ENCODE results near the gene PSMD1.
"Not testable (repeated sequence)": the region's sequence is repeated elsewhere in the genome, so short reads cannot be mapped to it uniquely, and the experiment has no call there.

Gene PSMD1

DNA sequence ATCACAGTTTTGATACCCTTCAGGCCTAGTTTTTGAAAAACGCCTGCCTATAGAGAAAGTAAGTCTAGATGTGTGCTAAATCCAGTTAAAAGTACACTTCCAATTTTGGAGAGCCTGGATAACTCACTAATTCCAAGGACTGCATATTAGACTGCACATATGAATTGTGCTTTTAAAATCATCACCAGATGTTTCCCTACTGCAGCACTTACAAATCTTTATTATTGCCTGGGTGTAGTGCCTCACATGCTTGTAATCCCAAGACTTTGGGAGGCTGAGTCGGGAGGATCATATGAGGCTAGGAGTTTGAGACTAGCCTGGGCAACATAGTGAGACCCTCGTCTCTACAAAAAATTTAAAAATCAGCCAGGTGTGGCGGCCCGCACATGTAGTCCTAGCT is 104.0 kb downstream of the PSMD1 start:
- no peak for DNase-seq (ENCODE audit: low read depth in 3 of 3)

DNA sequence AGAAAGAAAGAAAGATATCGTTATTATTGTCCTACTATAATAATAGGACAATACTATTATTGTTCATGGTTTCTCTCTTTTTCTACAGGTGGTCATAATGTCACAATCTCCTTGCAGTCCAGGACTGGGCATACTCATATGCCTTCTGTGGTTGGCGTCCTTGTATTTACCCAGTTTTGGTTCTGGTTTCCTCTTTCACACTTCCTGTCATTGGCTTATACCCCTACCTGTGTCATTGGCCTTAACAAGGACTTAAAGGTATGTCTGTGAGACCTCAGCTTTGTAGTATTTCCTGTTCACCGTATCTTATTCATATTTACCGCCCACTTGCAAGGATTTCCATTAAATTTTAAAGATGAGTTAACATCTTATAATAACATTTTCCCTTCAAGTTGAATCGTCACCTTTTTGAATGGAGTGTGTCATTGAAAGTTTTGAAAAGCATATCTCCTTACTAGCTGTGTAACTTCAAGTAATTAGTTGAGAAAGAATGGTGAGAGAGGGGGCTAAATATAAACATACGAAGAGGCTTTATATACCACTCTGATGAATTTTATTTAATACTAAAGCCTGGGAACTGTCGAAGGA is 104.7 kb downstream of the PSMD1 start:
- DNase-seq (ENCODE audit: low read depth in 3 of 3) = no peak

DNA sequence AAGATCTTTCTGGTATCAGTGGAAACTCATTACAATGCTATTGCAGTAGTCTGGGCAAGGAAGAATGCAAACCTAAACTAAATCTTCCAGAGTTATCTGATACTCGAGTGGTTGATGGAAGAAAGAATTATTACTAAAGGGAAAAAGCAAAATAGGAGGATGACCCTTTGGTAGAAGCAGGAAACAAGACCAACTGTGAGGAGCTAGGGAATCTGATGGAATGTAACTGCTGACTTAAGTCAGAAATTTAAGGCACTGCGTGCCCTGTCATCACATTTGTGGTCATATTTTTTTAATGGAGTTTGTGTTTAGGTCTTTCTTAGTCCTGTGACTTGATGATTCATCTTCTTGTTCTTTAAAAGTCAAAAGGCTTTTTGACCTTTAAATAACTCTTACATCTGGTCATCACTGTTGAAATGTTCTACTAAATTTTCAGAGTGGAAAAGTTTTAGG is 105.2 kb downstream of the PSMD1 start:
- DNase-seq (ENCODE audit: low read depth in 3 of 3) = no peak

DNA sequence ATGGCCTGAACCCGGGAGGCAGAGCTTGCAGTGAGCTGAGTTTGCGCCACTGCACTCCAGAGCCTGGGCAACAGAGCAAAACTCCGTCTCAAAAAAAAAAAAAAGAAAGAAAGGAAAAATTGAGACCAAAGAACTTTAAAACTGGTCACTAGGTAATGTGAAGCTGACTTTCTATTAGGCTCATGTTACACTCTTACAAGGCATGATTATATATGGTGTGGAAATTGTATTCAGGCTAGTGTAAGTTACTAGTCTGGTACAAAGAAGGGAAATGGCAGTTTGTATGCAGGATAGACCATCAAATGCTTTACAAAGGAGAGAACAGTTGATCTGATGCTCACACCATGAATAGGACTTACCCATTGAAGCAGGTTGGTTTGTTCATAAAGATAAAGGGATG is 106.3 kb downstream of the PSMD1 start:
- DNase-seq (ENCODE audit: low read depth in 3 of 3) = no peak

DNA sequence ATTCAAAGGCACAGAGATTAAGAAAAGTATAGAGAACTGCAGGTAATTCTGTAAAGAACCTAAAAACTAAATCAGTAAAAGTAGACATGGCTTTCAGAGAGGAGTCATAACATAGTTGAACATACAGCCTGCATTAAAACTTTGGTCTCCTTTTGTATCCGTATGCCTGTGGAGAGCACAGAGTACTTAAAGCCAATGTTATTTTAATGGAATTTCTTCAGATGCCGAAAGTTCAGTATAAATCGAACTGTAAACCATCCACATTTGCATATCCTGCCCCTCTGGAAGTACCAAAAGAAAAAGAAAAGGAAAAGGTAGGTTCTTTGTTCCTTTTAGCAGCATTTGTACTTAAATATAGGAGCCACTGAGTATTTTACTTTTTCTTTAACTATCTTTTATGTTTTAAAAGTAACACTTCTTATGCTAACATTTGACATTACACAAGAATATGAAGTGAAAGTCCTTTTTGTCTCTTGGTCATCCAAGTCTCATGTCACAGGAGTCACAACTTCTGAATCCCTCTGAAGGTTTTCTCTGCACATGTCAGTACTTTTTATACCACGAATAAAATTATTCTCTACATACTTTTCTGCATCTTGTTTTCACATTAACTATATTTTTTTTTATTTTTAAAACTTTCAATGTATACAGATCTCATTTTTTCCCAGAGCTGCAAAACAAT is 106.9 kb downstream of the PSMD1 start:
- DNase-seq (ENCODE audit: low read depth in 3 of 3) = no peak

DNA sequence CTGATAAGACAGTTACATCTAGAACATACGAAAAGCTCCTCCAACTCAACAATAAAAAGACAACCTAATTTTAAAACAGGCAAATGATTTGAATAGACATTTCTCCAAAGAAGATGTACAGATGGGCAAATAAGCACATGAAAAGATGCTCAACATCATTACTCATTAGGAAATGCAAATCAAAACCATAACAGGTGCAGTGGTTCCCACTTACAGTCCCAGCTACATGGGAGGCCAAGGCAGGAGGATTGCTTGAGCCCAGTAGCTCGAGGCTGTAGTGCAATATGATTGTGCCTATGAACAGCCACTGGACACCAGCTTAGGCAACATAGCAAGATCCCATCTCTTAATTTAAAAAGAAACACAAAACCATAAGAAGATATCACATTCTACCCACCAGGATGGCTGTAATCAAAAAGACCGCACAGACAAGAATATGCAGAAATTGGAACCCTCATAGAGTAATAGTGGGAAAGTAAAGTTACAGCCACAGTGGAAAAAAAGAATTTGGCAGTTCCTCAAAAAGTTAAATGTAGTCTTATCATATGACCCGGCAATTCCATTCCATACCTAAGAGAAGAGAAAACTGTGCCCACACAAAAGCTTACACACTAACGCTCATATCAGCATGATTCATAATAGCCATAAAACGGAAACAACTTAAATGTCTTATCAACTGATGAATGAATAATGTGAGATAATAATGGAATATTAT is 111.2 kb downstream of the PSMD1 start:
- DNase-seq (ENCODE audit: low read depth in 3 of 3) = no peak

DNA sequence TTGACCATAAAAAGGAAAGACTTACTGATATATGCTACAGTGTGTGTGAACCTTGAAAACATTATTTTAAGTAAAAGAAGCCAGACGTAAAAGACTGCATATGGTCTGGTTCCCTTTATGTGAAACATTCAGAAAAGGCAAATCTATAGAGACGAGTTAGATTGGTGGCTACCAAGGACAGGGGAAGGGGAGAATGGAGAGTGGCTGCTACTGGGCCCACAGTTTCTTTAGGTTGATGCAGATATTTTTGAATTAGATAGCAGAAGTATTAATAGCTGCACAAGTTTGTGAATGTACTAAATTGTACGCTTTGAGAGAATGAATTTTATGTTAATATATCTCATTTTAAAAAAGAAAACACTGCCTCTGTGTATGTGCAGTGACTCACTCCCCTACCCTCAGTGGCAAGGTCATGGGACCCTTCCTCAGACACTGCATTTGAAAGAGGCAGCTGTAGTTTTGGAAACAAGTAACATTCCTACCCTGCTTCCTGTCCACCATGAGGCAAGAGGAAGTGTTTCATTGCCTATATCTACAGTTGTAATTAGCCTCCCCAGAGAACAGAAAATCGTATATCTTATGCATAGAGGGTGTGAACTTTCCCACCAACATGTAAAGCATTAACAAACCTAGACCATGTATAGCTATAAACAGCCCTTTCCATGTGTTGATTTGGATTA is 111.9 kb downstream of the PSMD1 start:
- DNase-seq (ENCODE audit: low read depth in 3 of 3) = no peak

DNA sequence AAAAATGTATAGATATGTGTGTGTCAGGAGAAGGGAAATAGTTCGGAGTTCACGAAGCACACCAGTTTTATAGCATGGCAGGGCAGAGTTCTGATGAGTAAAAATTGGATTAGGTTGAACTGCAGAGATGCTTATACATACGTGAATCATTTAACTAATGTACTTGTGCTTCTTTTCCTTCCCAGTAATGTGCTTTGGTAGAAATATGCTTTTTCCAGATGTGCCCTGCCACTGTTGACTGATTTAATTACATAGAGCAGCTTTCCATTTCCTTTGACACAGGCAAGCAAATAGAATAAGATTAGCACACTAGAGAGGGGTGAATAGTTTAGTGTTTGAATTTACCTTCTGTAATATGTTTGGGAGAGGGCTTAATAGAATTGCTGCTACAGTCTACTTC is 112.8 kb downstream of the PSMD1 start:
- DNase-seq (ENCODE audit: low read depth in 3 of 3) = no peak

DNA sequence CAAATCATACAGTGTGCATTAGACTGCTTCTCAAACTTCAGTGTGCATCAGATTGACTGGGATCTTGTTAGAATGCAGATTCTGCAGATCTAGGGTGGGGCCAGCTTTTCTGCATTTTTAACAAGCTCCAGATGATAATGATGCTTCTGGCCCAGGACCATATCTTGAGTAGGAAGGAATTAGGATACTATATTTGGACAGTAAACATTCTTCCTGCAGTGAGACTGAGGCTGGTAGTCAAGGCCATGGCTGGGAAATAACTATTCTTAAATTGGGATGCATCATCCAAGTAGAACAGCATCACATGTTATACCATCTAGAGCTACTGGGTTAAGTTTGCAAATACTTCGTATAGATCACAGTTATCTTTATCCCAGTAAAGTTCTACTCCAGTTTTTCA is 113.4 kb downstream of the PSMD1 start:
- DNase-seq (ENCODE audit: low read depth in 3 of 3) = no peak

DNA sequence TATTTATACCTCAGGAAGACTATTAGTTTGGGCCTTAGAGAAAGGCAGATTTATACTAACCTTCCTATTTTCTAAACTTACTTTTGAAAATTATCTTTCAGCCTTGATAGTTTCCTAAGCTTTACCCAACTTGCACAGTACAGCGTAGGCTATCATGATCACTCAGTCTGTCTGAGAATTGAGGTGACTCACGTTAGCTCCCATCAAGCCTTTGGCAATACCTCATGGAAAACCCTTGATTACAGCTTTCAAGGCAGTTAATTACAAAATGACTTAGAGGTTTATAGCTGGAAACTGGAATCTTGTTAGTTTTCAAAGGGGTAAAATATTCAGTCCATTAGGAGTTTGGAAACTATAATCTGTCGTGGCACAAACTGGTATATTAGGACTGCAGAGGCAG is 115.4 kb downstream of the PSMD1 start:
- no peak for DNase-seq (ENCODE audit: low read depth in 3 of 3)

DNA sequence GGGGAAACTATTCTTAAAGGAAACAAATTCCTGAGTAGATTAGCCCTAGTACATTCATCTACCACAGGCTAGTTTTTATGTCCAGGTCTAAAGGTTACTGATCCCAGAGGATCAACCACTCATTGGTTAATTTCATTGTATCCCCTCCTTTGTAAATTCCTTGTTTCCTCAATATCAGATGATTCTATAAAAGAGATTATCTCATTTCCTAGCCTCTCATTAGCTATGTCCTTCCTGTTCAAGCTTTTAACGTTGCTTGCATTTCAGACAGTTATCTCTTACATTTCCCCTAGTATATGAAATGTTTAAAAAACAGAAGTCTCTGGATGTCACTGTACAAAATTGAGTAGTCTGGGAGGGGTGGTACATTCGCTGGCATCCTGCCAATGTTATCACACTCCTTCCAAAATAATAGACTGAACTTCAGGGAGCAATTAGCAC is 117.6 kb downstream of the PSMD1 start:
- no peak for DNase-seq (ENCODE audit: low read depth in 3 of 3)

DNA sequence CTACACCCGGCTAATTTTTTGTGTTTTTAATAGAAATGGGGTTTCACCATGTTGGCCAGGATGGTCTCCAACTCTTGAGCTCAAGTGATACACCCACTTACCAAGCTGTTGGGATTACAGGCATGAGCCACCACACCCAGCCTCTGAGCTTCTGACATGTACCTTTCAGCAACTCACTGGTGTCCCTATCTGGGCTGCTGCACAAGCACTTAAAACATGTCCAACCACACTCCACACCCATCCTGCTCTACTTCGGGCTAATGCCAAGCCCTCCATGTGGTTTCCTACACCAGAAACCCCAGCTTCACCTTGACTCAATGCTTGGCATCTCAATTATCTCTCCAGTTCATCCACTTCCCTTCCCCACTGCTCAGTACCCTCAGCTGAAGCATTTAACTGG is 119.4 kb downstream of the PSMD1 start:
- DNase-seq (ENCODE audit: low read depth in 3 of 3) = no peak

DNA sequence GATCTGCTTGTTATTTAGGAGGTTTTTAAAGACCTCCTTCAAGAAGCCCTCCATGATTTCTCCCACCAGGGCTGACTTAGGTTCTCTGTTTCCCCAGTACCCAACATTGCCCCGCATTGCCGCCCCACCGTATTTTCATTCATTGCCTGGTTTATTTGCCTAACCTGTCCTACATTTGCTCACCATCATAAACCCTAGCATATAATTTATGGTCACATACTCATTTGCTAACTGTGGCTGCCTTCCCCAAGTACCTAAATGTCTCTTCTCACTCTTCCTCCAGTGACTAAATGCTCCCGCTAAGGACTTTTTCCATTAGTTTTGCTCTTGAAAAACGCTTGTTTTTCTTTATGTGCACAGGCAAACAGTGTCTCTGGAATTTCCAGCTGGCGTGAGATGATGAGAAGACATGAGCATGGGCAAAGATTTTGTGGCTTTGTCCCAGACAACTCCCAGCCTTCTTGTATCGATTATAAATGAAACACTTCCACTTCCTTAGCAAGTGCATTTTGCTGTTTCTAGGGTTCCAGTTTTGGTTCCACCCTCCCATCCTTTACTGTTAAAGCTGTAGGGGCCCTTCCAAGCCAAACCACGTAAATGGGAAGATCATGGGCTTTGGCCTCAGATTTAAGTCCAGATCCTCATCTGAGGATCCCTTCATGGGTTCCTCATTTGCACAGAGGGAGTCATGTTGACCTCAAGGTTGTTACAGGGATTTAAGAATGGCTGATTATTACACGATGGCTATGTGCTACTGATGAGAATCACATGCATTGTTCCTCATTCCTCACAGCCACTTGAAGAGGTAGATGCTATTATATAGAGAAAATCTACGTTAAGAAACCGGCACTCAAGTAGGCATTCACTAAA is 120.7 kb downstream of the PSMD1 start:
- DNase-seq (ENCODE audit: low read depth in 3 of 3) = no peak

DNA sequence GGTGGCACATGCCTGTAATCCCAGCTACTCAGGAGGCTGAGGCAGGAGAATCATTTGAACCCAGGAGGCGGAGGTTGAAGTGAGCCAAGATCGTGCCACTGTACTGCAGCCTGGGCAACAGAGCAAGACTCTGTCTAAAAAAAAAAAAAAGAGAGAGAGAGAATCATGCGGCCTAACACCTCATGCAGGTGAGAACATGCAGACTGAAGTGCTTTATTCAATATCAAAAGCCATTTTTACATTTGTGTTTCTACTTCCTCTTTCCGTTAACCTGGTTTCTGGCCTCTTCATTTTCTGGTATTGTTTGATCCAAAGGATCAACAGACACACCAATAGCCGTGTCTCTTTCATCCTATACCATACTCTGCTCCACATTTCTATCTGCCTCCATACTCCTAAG is 122.1 kb downstream of the PSMD1 start:
- DNase-seq (ENCODE audit: low read depth in 3 of 3) = not testable (repeated sequence)

DNA sequence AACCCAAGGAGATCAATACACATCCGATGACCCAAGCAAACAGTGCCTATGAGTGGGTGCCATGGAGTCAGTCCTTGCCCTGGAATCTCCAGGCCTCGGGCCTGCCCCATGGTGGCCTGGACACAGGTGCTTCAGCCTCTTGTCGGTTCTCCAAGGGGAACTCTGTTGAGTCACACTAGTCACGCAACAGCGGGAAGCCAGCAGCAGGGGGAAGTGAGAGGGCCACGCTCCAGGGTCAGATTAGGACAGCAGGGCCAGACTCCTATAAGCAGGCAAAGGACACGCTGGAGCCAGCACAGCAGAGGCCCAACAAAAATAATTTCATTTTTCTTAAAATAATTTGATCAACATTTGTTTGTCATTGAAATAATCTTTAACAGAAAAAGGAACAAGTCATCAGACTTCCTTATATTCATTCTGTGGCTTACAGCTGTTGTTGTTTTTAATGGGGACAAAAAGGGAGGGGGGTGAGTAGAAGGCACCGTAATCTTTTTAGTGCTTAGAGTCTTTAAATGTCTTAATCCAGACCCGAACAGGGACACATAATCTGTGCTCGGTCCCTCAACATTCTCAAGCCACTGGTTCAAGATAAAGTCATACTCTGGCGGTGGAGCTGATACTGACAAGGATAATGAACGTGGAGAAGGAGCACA is 125.3 kb downstream of the PSMD1 start:
- no peak for DNase-seq (ENCODE audit: low read depth in 3 of 3)

DNA sequence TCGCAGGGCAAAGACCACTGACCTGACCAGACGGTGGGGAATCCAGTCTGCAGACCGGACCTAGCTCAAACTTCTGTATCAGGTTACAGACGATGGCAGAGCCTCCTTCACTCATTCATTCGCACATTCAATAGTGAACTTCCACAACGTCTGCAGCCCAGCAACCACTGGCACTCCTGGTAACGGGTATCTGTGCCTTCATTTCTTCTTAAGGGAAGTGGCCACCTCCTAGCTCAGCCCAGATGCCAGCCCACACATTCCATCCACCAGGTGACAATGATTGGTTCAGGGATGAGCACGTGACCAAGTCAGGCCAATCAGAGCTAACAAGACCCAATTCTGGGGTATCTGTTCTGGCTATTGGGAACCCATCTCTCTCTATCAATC is 125.8 kb downstream of the PSMD1 start:
- DNase-seq (ENCODE audit: low read depth in 3 of 3) = no peak

DNA sequence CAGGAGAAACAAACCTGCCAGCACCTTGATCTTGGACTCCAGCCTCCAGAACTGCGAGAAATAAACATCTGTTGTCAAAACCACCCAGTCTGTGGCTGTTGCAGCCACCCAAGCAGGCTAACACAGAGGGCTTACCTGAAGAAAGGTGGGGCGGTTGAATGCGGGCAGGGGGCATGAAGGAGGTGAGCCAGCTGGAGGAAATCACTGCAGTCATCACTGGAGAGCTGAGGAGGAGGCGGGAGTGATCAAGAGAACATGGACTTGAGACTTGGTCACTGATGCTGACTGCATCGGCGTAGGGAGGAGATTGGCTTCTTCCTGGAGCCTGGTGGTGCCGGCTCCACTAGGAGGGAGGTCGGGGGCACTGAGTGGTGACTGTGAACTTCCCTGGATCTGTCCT is 127.2 kb downstream of the PSMD1 start:
- DNase-seq (ENCODE audit: low read depth in 3 of 3) = no peak

DNA sequence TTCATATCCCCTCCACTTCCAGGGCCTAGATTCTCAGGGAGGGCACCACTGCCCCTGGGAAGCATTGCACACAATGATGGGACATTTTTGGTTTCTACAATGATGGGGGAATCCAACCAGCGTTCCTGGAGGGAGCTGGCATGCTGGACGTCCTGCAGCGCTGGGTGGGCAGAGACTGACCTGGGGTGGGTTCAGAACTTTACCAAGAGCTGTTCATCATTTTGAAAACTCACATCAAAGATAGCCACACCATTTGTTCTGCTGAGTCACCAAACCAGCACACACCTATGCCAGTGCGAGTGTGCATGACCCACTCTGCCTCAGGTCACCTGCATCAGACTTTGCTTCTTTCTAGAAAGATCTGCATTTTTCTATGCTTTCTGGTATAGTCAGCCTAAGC is 127.7 kb downstream of the PSMD1 start:
- DNase-seq (ENCODE audit: low read depth in 3 of 3) = no peak

DNA sequence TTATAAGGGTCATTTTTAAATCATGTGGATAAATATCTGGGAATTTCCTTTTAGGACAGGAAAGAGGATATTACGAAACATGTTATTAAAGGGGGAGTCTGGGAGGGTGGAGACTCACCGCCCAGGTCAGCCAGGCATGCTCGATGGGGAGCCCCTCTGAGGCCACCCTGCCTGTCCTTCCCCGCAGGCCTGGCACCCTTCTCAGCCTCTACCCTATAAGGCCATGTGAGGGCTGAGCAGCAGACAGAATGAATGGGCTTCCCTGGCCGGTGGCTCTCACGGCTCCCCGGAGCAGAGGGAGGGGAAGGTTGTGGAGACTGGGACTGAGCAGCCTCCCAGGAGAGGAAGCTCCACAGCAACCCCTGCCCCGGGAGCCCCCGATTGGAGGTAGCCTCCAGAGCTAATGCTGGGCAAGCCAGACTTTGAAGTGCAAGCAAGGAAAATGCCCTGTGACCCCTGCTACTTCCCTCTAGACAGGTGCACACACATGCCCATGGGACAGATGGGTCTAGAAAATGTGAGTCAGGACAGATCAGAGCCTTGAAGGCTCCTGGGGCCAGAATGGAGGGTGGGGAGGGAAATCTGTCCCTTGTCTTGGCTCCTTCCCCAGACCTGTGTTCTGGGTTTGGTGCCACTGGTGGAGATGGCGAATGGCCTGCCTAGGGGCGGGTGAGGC is 128.5 kb downstream of the PSMD1 start:
- no peak for DNase-seq (ENCODE audit: low read depth in 3 of 3)

DNA sequence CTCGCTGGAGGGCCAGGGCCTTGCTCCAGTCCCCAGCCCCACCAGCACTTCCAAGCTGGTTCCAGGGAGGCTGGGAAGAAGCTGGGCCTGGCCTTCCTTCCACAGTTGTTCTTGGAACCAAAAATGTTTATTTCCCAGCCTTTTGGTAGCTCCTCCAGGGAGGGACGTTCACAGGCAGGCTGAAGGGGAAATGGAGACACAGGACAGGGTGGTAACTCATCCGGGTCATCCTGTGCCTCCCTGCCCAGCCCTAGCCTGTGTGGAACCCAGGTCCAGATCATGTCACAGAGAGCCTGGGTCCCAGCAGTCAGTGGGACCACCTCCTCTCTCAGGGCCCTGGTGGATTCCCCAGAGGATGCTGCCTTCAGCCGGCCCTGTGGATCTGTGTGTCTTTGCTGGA is 129.2 kb downstream of the PSMD1 start:
- DNase-seq (ENCODE audit: low read depth in 3 of 3) = no peak

DNA sequence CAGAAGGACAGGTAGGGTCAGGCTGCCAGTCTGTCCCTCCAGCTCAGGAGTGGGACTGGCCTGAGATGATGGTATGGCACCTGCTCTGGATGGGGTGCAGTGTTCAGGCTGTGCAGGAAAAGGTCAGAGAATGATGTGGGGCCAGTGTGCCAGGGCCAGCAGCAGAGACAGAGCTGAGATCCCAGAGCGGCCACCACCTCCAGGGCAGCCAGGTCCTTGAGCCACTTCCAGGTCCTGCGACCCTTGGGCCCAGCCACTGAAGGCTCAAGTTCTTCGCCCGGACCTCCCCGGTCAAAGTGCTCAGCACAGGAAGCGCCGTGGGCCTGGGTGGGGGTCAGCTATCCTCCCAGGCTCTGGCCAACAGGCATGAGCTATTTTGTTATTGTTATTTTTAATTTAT is 129.7 kb downstream of the PSMD1 start:
- no peak for DNase-seq (ENCODE audit: low read depth in 3 of 3)

Measured in stimulated activated CD4-positive, alpha-beta T cell treated with anti-CD3 and anti-CD28 coated beads, TNF-alpha, amount 100 ng/mL, for 48 hours (primary cell).